Osteocyte (in vitro differentiated cells): ENCODE measurements around the gene SPNS1. TPM values are rescaled to one million over a fixed set of nuclear protein-coding genes. Genes with fewer than 3 reads are reported as not detected.

Source experiments
- DNase-seq: peaks from one replicate; pipeline ENCODE4 v3.0.0; 2021; ENCODE audit warnings: mixed read lengths; ENCODE audit not compliant: unreplicated experiment; ENCODE audit errors: extremely low spot score
- H3K27ac Mint-ChIP-seq: one replicate; pipeline ENCODE4 v1.8.0; 2021; ENCODE audit warnings: mild to moderate bottlenecking, mixed read lengths; ENCODE audit not compliant: unreplicated experiment
- H3K27me3 Mint-ChIP-seq: one replicate; pipeline ENCODE4 v1.8.0; 2021; ENCODE audit warnings: mixed read lengths; ENCODE audit not compliant: unreplicated experiment
- H3K36me3 Mint-ChIP-seq: one replicate; pipeline ENCODE4 v1.8.0; 2021; ENCODE audit warnings: mixed read lengths; ENCODE audit not compliant: unreplicated experiment
- H3K4me1 Mint-ChIP-seq: one replicate; pipeline ENCODE4 v1.8.0; 2021; ENCODE audit warnings: mixed read lengths; ENCODE audit not compliant: unreplicated experiment
- H3K4me3 Mint-ChIP-seq: one replicate; pipeline ENCODE4 v1.8.0; 2021; ENCODE audit warnings: mild to moderate bottlenecking, moderate library complexity, mixed read lengths; ENCODE audit not compliant: unreplicated experiment
- H3K9me3 Mint-ChIP-seq: one replicate; pipeline ENCODE4 v1.8.0; 2021; ENCODE audit warnings: mixed read lengths; ENCODE audit not compliant: unreplicated experiment
- CTCF ChIP-seq: fragments of 200-600 bp; sonication (generic); IDR thresholded peaks from 2 replicates; pipeline ENCODE4 v1.5.0; 2021; ENCODE audit warnings: antibody characterized with exemption, mild to moderate bottlenecking, moderate library complexity
- total RNA-seq: library from RNA; stranded (reverse); gene quantifications from 2 replicates; pipeline ENCODE4 v1.2.1, GENCODE V29; 2021

SPNS1 gene
- total RNA-seq, 1 donor from 2014 or later, result 96.6 TPM

- H3K4me1 Mint-ChIP-seq, result no peaks in the 10 kb centered on the region
Measured at GRCh38 chr16:28982418-28982817, 7.8 kb downstream of the SPNS1 start.

GRCh38 chr16:28982949-28983348 lies 8.4 kb downstream of the SPNS1 start:
- no peak for TF ChIP-seq CTCF
- H3K27ac Mint-ChIP-seq, result no peak overlapping the region
- no peaks in the 10 kb centered on the region for H3K27me3 Mint-ChIP-seq
- DNase-seq, result no peak
- H3K36me3 Mint-ChIP-seq, result peaks cover 51% of the 10 kb centered on the region
- peaks cover 7% of the 10 kb centered on the region for H3K9me3 Mint-ChIP-seq
- H3K4me3 Mint-ChIP-seq, result no peak overlapping the region
- H3K4me1 Mint-ChIP-seq, result no peaks in the 10 kb centered on the region

More at GRCh38 chr16:28982418-28982817, 7.8 kb downstream of the SPNS1 start:
- Mint-ChIP-seq H3K4me3 (no peak overlapping the region), H3K27ac (no peak overlapping the region), H3K36me3 (peaks cover 50% of the 10 kb centered on the region), H3K9me3 (peaks cover 5% of the 10 kb centered on the region), H3K27me3 (no peaks in the 10 kb centered on the region)
- no peak for DNase-seq
- no peak for TF ChIP-seq CTCF

GRCh38 chr16:28983644-28984043 lies 9.1 kb downstream of the SPNS1 start:
- H3K9me3 Mint-ChIP-seq, result peaks cover 7% of the 10 kb centered on the region
- H3K27ac Mint-ChIP-seq, result no peak overlapping the region
- no peaks in the 10 kb centered on the region for H3K4me1 Mint-ChIP-seq

GRCh38 chr16:28984091-28984490 lies 9.5 kb downstream of the SPNS1 start:
- Mint-ChIP-seq H3K9me3 (peaks cover 7% of the 10 kb centered on the region), H3K4me3 (no peak overlapping the region), H3K27ac (no peak overlapping the region), H3K36me3 (peaks cover 47% of the 10 kb centered on the region), H3K4me1 (no peaks in the 10 kb centered on the region), H3K27me3 (no peaks in the 10 kb centered on the region)
- TF ChIP-seq CTCF, result no peak
- no peak for DNase-seq

More at GRCh38 chr16:28983644-28984043, 9.1 kb downstream of the SPNS1 start:
- H3K27me3 Mint-ChIP-seq, result no peaks in the 10 kb centered on the region
- DNase-seq, result no peak
- TF ChIP-seq CTCF, result no peak
- no peak overlapping the region for H3K4me3 Mint-ChIP-seq
- H3K36me3 Mint-ChIP-seq, result peaks cover 47% of the 10 kb centered on the region

GRCh38 chr16:28984619-28985135 lies 10.1 kb downstream of the SPNS1 start, which contains the start of gene LAT:
Gene LAT, plus strand, starts transcription at chr16:28985052. Its CDS starts 366 bp downstream, at chr16:28985418.
- no peak for DNase-seq
- Mint-ChIP-seq H3K36me3 (peaks cover 47% of the 10 kb centered on the region), H3K9me3 (peaks cover 7% of the 10 kb centered on the region), H3K27ac (no peak within 1 kb of the TSS), H3K4me3 (no peak within 1 kb of the TSS), H3K27me3 (no peaks in the 10 kb centered on the region), H3K4me1 (no peaks in the 10 kb centered on the region)
- TF ChIP-seq CTCF, result no peak
